Retinal pigment epithelial cell (primary cell): ENCODE results near the gene MYL6B.
A peak's percentile ranks its signal among the peaks of the same experiment; 100 is the strongest.
"Not testable (repeated sequence)": the region's sequence is repeated elsewhere in the genome, so short reads cannot be mapped to it uniquely, and the experiment has no call there.

Experiments used
- DNase-seq: peaks from one replicate; pipeline ENCODE4 v3.0.0-alpha.2; 2010; ENCODE audit warnings: low read depth
- H3K4me3 ChIP-seq: 2 replicates; pipeline ENCODE4 v1.5.1; 2011; ENCODE audit warnings: mild to moderate bottlenecking, low read length, control low read depth, moderate library complexity
- TF ChIP-seq, protein P1 (sequence below): conservative IDR thresholded peaks from 2 replicates; pipeline ENCODE4 v1.5.1; 2011; ENCODE audit warnings: low read depth, low read length, control low read depth, inconsistent platforms

MYL6B gene

DNA sequence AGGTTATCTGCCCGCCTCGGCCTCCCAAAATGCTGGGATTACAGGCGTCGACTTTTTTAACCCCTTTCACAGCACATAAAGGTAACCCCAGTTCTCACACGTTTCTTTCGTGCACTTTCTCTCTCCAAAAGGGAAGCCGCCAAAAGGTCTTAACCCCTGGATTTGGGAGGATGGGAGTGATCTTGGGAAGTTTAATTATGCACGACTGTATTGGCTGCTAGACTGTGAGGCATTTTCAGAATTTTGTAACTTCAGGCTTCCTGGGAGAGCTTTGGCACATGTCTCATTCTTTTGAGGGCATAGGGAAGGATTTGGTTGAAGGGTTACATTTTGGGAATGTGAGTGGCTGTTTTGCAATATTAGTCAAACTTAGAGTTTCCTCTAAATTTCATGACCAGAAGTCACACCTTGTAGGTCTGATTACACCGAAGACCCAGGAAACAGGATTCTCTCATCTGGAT lies 38.3 kb downstream of the MYL6B start:
- TF ChIP-seq, protein P1, sequence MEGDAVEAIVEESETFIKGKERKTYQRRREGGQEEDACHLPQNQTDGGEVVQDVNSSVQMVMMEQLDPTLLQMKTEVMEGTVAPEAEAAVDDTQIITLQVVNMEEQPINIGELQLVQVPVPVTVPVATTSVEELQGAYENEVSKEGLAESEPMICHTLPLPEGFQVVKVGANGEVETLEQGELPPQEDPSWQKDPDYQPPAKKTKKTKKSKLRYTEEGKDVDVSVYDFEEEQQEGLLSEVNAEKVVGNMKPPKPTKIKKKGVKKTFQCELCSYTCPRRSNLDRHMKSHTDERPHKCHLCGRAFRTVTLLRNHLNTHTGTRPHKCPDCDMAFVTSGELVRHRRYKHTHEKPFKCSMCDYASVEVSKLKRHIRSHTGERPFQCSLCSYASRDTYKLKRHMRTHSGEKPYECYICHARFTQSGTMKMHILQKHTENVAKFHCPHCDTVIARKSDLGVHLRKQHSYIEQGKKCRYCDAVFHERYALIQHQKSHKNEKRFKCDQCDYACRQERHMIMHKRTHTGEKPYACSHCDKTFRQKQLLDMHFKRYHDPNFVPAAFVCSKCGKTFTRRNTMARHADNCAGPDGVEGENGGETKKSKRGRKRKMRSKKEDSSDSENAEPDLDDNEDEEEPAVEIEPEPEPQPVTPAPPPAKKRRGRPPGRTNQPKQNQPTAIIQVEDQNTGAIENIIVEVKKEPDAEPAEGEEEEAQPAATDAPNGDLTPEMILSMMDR, result no peak
- no peak for DNase-seq
- peak overlapping the region; percentile 93 for H3K4me3 ChIP-seq

DNA sequence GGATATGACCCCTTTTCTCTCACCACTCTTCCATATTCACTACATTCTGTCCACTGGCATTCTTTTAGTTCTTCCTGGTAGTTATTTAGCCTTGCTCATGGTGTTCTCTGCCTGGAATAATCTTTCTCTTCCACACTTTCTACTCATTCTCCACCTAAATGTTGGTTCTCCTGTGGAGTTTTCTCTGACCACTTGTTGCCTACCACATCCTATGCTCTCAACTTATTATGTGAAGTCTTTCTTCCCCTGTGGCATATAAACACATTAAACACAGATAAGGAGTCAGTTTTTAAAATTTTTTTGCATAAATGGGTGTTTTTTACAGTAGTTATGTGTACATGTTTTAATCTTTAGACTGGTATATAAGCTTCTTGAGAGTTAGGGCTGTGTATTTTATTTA lies 40.2 kb downstream of the MYL6B start:
- H3K4me3 ChIP-seq, result no peak overlapping the region
- TF ChIP-seq, protein P1, result no peak
- no peak for DNase-seq

DNA sequence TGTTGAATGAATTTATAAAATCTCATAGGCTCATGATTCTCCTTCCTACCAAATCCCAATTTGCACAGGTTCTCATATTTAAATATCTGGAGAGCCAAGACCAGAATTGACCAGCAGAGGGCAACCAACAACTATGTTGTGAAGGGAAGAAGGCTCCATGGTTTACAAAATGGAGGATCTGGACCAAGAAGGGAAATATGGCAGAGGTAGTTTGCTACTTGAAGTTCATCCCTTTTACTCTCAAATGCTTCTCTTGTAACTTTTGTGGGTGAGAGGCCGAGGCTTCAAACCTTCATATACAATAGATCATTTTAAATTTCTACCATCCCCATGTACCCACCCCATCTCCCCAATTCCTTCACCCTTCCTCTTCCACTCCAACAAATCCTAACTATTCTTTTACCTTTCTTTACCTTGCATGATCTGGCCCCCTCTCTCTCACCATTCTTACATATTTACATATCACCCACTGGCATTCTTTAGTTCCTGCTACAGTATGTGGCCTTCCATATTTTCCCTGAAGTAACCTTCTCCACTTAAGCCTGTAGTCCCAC lies 40.7 kb downstream of the MYL6B start:
- TF ChIP-seq, protein P1, result peak; percentile 81
- peak; percentile 46 for DNase-seq
- H3K4me3 ChIP-seq, result no peak overlapping the region

DNA sequence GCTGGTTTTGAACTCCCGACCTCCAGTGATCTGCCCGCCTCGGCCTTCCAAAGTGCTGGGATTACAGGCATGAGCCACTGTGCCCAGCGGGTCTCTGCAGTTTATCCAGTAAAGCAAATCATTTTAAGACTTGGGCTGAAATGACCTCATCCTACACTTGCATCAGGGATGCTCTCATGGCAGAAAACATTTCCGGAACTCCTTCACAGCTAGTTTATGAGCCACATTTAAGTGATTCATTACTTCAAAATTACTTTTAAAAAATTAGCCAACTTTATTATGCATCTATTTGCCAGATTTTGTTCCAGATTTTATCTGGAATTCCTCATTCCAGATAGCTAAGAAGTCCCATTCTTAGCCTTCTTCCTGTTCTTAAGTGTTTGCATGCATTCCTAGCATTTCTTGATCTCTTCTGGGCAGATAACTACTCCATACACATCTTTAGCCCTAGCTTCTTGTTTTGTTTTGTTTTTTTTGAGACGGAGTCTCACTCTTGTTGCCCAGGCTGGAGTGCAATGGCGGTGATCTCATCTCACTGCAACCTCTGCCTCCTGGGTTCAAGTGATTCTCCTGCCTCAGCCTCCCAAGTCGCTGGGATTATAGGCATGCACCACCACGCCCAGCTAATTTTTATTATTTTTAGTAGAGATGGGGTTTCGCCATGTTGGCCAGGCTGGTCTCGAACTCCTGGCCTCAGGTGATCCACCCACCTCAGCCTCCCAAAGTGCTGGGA lies 44.6 kb downstream of the MYL6B start:
- DNase-seq, result peak; percentile 18
- not testable (repeated sequence) for H3K4me3 ChIP-seq

DNA sequence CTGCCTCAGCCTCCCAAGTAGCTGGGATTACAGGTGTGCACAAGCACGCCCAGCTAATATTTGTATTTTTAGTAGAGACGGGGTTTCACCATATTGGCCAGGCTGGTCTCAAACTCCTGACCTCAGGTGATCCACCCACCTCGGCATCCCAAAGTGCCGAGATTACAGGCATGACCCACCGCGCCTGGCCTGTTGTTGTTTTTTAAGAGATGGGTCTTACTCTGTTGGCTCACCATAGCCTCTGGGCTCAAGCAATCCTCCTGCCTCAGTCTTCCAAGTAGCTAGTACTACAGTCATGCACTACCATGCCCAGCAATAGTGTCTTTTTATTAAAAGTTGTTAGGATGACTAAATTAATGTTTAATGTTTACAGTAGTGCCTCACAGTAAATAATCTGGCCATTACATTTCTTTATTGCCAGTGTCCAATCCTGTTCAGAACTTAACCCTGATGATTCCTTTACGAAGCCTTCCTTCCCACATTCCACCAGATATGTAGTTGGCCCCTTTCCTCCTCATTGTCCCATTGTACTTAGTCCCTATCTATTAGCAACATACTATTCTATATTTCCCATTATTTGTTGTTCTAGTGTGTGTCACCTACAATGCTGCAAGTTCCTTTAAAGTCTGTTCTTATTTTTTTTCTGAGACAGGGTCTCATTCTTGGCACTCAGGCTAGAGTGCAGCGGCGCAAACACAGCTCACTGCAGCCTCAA lies 45.7 kb downstream of the MYL6B start:
- TF ChIP-seq, protein P1, result no peak
- no peak for DNase-seq
- no peak overlapping the region for H3K4me3 ChIP-seq

DNA sequence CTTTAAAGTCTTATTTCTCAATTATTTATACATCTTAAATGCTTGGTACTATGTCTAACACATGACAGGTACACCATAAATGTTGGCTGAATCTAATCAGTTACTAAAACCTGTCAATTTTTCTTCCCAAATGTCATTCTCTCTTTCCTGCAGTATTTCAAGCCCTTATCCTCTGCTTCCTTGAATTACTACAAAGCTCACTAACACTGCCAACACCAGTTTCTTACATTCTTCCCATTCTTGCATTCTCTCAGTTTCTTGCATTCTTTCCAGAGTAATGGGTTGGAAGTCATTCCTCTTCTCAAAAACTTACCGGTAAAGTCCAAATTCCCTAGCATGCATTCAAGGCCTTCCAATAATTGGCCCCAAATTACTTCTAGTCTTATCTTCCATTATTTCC lies 46.4 kb downstream of the MYL6B start:
- DNase-seq, result no peak
- H3K4me3 ChIP-seq, result no peak overlapping the region
- TF ChIP-seq, protein P1, result no peak

DNA sequence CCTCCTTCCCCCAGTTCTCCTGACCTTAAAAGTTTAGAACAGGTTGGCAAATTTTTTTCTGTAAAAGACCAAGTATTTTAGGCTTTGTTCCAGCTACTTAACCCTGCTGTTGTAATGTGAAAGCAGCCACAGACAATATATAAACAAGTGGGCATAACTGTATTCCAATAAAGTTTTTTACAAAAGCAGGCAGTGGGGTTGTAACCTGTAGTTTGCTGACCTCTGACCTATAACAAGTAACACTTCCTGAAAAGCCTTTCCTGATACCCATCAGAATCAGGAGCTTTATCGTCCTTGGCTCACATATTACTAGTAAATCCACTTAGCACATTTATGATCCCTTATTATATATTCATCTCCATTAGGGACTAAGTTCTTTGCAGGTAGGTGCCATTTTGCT lies 50.0 kb downstream of the MYL6B start:
- DNase-seq, result no peak
- no peak overlapping the region for H3K4me3 ChIP-seq
- TF ChIP-seq, protein P1, result no peak
